Activated CD4-positive, alpha-beta T cell treated with anti-CD3 and anti-CD28 coated beads for 1 hour (primary cell): Measurements from ENCODE around the gene GADL1.

Experiments
- DNase-seq: peaks from one replicate; pipeline ENCODE4 v3.0.0-alpha.2; 2020

GADL1 gene

DNA sequence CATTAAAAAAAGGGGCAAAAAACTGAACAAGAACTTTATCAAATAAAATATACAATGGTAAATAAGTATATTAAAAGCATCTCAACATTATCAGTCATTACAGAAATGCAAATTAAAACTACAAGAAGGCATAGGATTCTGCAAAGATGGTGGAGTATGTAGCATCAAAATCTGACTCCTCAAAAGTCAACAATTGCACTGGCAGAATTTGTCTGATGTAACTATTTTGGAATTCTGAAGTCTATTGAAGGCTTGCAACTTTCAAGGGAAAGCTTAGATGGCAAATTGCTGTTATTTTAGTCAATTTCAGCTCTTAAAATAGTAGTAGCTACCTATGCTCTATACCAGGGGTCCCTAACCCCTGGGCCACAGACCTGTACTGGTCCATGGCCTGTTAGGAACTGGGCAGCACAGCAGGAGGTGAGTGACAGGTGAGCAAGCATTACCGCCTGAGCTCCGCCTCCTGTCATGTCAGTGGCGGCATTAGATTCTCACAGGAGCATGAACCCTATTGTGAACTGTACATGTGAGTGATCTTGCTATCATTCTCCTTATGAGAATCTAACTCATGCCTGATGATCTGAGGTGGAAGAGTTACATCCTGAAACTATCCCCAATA is 180.5 kb downstream of the GADL1 start:
- no peak for DNase-seq

- no peak for DNase-seq
These were observed 181.5 kb downstream of the GADL1 start for GRCh38 chr3:30712991-30713390.

GRCh38 chr3:30711867-30712266 is 182.6 kb downstream of the GADL1 start:
- DNase-seq, result no peak

- no peak for DNase-seq
These were observed 183.3 kb downstream of the GADL1 start for GRCh38 chr3:30711151-30711550.

DNA sequence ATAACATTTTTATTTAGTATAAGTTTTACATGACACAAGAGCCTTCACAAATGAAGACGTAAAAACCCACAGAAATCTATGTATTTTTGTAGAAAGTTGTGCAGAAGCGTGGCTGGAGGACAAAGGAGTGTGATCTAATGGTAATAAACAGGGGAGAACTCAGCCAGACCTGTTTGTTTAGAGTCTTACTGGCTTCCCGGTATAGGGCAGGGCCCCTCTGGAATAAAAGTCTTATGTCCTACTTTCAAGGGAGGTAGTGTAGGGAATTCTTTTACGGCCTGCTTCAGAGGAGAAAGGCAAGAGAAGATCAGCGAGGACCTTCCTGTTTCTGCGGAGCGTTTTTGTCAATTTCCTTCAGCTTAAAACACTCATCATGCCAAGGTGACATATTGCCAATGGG is 184.4 kb downstream of the GADL1 start:
- DNase-seq, result no peak

DNA sequence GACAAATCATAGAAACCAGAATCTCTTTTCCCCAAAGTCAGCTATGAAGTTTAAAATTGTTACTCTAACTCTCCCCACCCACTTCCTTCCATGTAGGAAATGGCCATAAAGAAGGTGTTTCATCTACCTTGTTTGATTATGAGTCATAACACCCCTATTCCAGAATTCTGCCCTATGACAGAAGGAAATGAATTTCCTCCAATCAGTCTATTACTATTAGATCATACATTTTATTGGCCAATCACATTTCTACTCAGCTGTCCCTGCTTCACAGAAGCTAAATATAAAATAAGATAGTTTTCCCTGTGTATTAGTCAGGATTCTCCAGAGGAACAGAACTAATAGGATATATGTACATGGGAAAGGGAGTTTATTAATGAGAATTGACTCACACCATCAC is 186.0 kb downstream of the GADL1 start:
- no peak for DNase-seq

GRCh38 chr3:30707825-30708224 is 186.6 kb downstream of the GADL1 start:
- no peak for DNase-seq

DNA sequence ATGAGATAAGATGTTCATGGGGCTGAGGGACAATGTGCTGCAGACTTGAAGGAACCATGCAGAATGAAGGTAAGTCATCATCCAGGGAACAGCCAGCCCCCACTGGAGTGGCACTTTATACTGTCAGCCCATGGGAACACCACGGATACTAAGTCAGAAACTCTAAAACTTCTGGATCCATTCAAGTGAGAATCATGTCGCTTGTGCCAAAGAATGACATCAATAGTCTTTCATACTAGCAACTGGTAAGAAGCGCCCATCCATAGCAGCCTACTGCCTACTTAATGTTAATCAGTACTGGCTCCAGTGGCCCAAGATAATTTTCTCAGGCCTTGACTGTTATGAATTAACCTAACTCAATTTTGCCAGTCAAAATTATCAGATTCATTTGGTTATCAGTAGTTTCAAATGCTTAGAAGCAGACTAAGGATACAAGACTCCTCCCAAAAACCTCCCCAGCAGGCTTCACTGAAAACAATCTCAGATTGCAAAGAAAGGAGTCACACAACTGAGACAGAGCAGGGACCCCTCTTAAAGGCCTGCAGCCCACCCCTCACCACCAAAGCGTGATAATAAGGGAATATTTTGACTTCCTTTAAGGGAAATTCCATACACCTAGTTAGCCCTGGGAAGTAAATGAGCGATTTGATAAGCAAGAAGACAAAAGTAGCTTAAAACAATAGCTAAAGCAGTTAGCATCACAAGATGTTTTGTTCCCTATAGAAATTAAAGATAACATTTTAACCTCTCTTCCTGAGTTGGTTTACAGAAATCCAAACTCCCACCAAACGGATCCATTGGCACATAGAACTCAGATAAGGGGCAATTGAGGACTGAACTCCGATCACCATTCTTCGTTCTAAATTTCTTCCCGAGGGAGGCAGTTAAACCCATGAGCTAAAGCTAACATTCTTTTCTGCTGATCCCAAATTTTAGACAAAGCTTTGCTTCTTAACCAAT is 189.2 kb downstream of the GADL1 start:
- DNase-seq, result no peak

DNA sequence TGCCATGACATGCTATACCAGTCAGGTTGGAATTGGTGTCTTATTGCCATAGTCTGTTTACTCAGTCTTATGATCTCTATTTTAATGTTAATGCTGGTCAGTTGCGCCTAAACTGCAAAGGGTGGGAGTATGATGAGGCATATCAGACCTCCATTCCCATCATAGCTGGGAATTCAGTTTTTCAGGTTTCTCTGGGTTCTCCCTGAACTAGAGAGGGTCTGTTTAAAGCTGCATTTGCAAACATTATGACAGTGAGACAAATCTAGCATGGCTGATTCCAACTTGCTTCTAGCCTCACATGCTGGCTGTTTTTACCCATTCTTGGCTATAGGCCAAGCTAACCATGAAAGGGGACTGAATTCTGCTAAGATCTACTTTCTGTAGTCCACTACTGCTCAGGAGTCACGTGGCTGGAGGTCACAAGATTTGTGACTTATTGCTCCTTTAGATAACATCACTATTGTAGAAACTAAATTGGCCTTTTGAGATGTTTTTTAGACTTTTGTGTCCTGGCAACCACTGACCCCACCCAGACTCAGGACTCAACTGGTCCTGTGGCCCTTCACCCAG is 191.5 kb downstream of the GADL1 start:
- DNase-seq, result no peak

DNA sequence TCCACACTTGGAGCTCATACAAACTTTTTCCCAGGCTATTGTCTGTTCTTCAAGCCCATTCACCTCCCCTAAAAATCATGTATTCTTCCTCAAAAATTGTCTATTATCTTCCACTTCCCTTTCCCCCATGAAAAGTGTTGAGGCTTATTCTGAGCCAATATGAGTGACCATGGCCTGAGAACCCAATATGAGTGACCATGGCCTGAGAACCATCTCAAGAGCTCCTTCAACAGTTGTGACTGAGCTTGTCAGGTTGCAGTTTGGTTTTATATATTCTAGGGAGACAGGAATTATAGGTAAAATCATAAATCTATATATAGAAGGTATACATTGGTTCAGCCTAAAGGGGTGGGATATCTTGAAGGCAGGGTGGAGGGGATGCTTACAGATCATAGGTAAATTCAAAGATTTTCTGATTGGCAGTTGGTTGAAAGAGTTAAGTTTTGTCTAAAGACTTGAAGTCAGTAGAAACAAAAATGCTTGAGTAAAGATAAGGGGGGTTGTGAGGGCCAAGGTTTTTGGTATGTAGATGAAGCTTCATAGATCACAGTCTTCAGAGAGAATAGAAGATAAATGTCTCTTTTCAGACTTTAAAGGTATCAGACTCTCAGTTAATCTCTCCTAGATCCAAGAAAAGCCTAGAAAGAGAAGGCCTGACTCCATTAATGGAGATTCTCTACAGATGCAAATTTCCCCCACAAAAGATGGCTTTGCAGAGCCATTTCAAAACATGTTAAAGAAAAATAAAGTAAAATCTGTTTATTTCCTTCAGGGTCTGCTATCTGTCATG is 192.2 kb downstream of the GADL1 start:
- no peak for DNase-seq

GRCh38 chr3:30700702-30701321 is 193.6 kb downstream of the GADL1 start:
- DNase-seq, result no peak

- DNase-seq, result no peak
These were observed 194.5 kb downstream of the GADL1 start for GRCh38 chr3:30699927-30700326.

GRCh38 chr3:30698549-30698948 is 195.9 kb downstream of the GADL1 start:
- no peak for DNase-seq

- DNase-seq, result no peak
These were observed 197.6 kb downstream of the GADL1 start for GRCh38 chr3:30696896-30697295.

DNA sequence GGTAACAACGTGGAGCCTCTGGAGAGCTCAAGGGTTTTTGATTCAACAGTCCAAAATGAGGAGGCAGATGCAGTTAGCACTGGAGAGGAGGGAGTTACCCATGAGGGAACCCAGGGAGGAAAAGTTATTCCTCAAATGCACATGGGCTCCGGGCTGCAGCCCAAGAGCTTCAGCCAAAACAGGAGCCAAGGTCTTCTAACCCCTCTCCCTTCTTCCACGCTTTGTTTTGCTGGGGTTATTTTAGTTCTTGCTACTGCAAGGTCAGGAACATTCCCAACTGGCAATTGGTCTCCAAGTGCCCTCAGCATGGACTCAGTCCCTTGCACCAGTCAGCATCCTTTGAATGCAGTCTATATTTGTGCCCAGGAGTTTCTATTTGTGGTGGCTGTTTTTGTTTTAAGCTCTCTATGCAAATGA is 198.1 kb downstream of the GADL1 start:
- DNase-seq, result no peak

GRCh38 chr3:30695302-30696061 is 199.0 kb downstream of the GADL1 start:
- no peak for DNase-seq

DNA sequence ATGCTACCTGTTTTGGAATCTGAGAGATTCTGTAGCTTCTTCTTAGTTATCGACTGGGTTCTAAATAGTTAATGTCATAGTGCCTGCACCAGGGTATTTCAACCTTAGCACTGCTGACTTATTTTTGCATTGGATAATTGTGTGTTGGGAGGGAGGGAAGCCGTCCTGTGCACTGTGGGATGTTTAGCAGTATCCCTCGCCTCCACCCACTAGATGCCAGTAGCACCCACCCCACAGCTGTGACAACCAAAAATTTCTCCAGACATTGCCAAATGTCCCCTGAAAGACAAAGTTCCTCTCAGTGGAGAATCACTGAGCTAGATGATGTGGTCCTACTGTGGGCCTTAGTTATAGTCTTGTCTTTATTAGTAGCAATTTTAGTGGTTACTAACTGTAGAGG is 199.8 kb downstream of the GADL1 start:
- DNase-seq, result no peak

- DNase-seq, result no peak
These were observed 200.3 kb downstream of the GADL1 start for GRCh38 chr3:30694148-30694547.

- peak; percentile 22 for DNase-seq
These were observed 200.9 kb downstream of the GADL1 start for GRCh38 chr3:30693470-30694120.

- DNase-seq, result no peak
These were observed 201.8 kb downstream of the GADL1 start for GRCh38 chr3:30692498-30693130.

DNA sequence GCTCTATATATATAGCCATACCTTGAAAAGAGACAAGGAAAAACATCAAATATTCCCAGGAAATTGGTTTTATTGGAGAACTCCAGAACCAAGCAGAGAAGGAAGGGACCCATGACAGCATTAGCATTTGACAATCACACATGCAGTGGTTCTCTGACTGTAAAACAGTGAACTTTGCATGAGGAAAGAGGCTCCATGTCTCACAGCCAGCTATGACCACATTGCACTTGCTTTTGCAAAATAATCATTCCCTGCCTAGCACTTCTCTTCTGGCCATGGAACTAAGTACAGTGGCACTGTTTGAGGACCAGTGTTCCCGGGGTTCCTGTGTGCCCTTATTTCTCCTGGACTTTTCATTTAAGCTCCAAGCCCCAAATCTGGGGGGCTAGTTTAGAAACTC is 202.5 kb downstream of the GADL1 start:
- DNase-seq, result no peak
